Stomach (tissue), 9 donors: ENCODE measurements around the gene FRAS1. TPM values are rescaled to one million over a fixed set of nuclear protein-coding genes. Genes with fewer than 3 reads are reported as not detected.
"Not testable (repeated sequence)": the region's sequence is repeated elsewhere in the genome, so short reads cannot be mapped to it uniquely, and the experiment has no call there.

ENCODE experiments used
- DNase-seq, 2 donors: peaks; one replicate each; pipeline versions ENCODE4 v3.0.0 to v3.0.0-alpha.2; 2013 to 2019
- H3K27ac ChIP-seq, 5 donors: fragments of 200-600 bp in 4 of 5; sonication (generic) in 4 of 5; one replicate each; pipeline ENCODE4 v1.5.1; 2013 to 2019; ENCODE audit warnings: mild to moderate bottlenecking in 1 of 5, moderate library complexity in 1 of 5
- H3K27me3 ChIP-seq, 3 donors: fragments of 200-600 bp; sonication (generic); one replicate each; pipeline ENCODE4 v1.5.1; 2017 to 2019; ENCODE audit warnings: mixed run types in 1 of 3
- H3K36me3 ChIP-seq, 4 donors: fragments of 200-600 bp; sonication (generic); 1 replicate in 3 of 4; 2 replicates in 1 of 4; pipeline ENCODE4 v1.5.1; 2016 to 2019
- H3K4me1 ChIP-seq, 4 donors: fragments of 200-600 bp; sonication (generic); one replicate each; pipeline ENCODE4 v1.5.1; 2016 to 2019
- H3K4me3 ChIP-seq, 4 donors: fragments of 200-600 bp; sonication (generic) in 3 of 4; one replicate each; pipeline ENCODE4 v1.5.1; 2016 to 2019; ENCODE audit warnings: mild to moderate bottlenecking in 1 of 4
- H3K9me3 ChIP-seq, 4 donors: fragments of 200-600 bp; sonication (generic); one replicate each; pipeline ENCODE4 v1.5.1; 2016 to 2019
- CTCF ChIP-seq, 7 experiments: fragments of 450-650 bp in 4 of 7; fragments of 200-600 bp in 3 of 7; sonication (generic) in 3 of 7; IDR thresholded peaks; one replicate each; pipeline ENCODE4 v1.5.1; 2016 to 2019; ENCODE audit warnings: antibody characterized with exemption in 7 of 7, control low read depth in 2 of 7, mild to moderate bottlenecking in 1 of 7
- EP300 ChIP-seq: sonication (generic); formaldehyde crosslinking; IDR thresholded peaks from one replicate; pipeline ENCODE4 v1.6.1; 2017; ENCODE audit warnings: antibody characterized with exemption
- POLR2A ChIP-seq, 4 donors: fragments of 450-650 bp; IDR thresholded peaks; one replicate each; pipeline ENCODE4 v1.6.1; 2016; ENCODE audit warnings: antibody characterized with exemption in 4 of 4, control low read depth in 2 of 4, mild to moderate bottlenecking in 1 of 4, moderate library complexity in 1 of 4
- POLR2AphosphoS5 ChIP-seq, 3 donors: sonication (generic); formaldehyde crosslinking; IDR thresholded peaks; one replicate each; pipeline ENCODE4 v1.6.1; 2016; ENCODE audit warnings: antibody characterized with exemption in 3 of 3
- WGBS, 5 donors: extraction: QIAGEN DNeasy Blood & Tissue Kit in 3 of 5; methylation state at CpG; one replicate each; pipeline versions ENCODE4 v1.1.5 to v1.1.7; 2013 to 2018; 5-methylcytosine and 5-hydroxymethylcytosine counted together
- intact Hi-C: fragments of 100-400 bp; cut with DNase I; formaldehyde crosslinking; loops from one replicate; pipeline ENCODE4 v1.15.1; 2023; ENCODE audit warnings: low total_unique reads
- polyA plus RNA-seq, 3 donors: library from polyadenylated mRNA; stranded (reverse); fragments of 200-250 nt; gene quantifications; one replicate each; pipeline ENCODE4 v1.2.3, GENCODE V29; 2013
- total RNA-seq, 5 donors: library from RNA; depleted of rRNA; stranded (reverse); fragments of >200 nt; gene quantifications; one replicate each; pipeline versions ENCODE4 v1.1.0 to v1.2.3, GENCODE V29; 2014 to 2016
- donor health status: healthy with polysubstance abuse.
- donor health status: Bipolar disorder and iron deficiency.
- donor health status: healthy.

The FRAS1 gene
- total and polyA plus RNA-seq, 8 donors = under 0.01 to 12.7 (median 2.0) TPM

GRCh38 chr4:78081541-78081940 lies 24.4 kb downstream of the FRAS1 start:
- no peak for TF ChIP-seq CTCF (IDR thresholded peaks at IDR 0.05)
- no peak for TF ChIP-seq POLR2AphosphoS5 (IDR thresholded peaks at IDR 0.05)
- TF ChIP-seq EP300 = no peak
- no peak for TF ChIP-seq POLR2A (IDR thresholded peaks at IDR 0.05)
- 79 to 89% (median 85%) methylated on average over 2 of the region's 2 CpGs for WGBS, 5 donors
- no peaks in the 10 kb centered on the region for H3K36me3 ChIP-seq
- no peaks in the 10 kb centered on the region for H3K4me1 ChIP-seq
- H3K4me3 ChIP-seq = no peak overlapping the region
- no peak overlapping the region for H3K27ac ChIP-seq
- H3K27me3 ChIP-seq = no peaks in the 10 kb centered on the region
- DNase-seq = no peak
- intact Hi-C loops = no loop called here
- no peaks in the 10 kb centered on the region for H3K9me3 ChIP-seq

- no peaks in the 10 kb centered on the region for H3K9me3 ChIP-seq
- H3K36me3 ChIP-seq = no peaks in the 10 kb centered on the region
- H3K4me3 ChIP-seq = no peak overlapping the region
- no peak for DNase-seq
- H3K27ac ChIP-seq = no peak overlapping the region
- no peaks in the 10 kb centered on the region for H3K27me3 ChIP-seq
- no peaks in the 10 kb centered on the region for H3K4me1 ChIP-seq
- TF ChIP-seq POLR2AphosphoS5 (IDR thresholded peaks at IDR 0.05) (no peak), EP300 (no peak), POLR2A (IDR thresholded peaks at IDR 0.05) (no peak), CTCF (IDR thresholded peaks at IDR 0.05) (no peak)
- intact Hi-C loops = no loop called here
These were observed 25.9 kb downstream of the FRAS1 start for GRCh38 chr4:78083035-78083434.

- 79 to 93% (median 91%) methylated on average over 3 of the region's 3 CpGs for WGBS, 5 donors
- Histone ChIP-seq H3K4me3 (no peak overlapping the region), H3K36me3 (no peaks in the 10 kb centered on the region), H3K27me3 (no peaks in the 10 kb centered on the region), H3K4me1 (no peaks in the 10 kb centered on the region), H3K27ac (no peak overlapping the region), H3K9me3 (peaks cover 0 to 3% (median 0%) of the 10 kb centered on the region in 4 donors)
- intact Hi-C loops = no loop called here
- no peak for DNase-seq
- TF ChIP-seq POLR2AphosphoS5 (IDR thresholded peaks at IDR 0.05) (no peak), CTCF (IDR thresholded peaks at IDR 0.05) (no peak), POLR2A (IDR thresholded peaks at IDR 0.05) (no peak), EP300 (no peak)
These were observed 34.4 kb downstream of the FRAS1 start for GRCh38 chr4:78091534-78091933.

- intact Hi-C loops, H3K27me3 ChIP-seq, H3K27ac ChIP-seq, H3K4me3 ChIP-seq, H3K4me1 ChIP-seq, H3K36me3 ChIP-seq, DNase-seq: not testable (repeated sequence)
- WGBS, 5 donors = 84 to 93% (median 90%) methylated on average over 5 of the region's 5 CpGs
- H3K9me3 ChIP-seq = peaks cover 0 to 10% (median 0%) of the 10 kb centered on the region in 4 donors
These were observed 35.2 kb downstream of the FRAS1 start for GRCh38 chr4:78092350-78092749.

- intact Hi-C loops = no loop called here
- TF ChIP-seq POLR2AphosphoS5 (IDR thresholded peaks at IDR 0.05) (no peak), EP300 (no peak), CTCF (IDR thresholded peaks at IDR 0.05) (no peak), POLR2A (IDR thresholded peaks at IDR 0.05) (no peak)
- DNase-seq = no peak
These were observed 35.7 kb downstream of the FRAS1 start for GRCh38 chr4:78092850-78093249.

More at GRCh38 chr4:78092850-78093249, 35.7 kb downstream of the FRAS1 start:
- Histone ChIP-seq H3K4me3 (no peak overlapping the region), H3K36me3 (no peaks in the 10 kb centered on the region), H3K27ac (no peak overlapping the region), H3K4me1 (no peaks in the 10 kb centered on the region), H3K9me3 (peaks cover 0 to 10% (median 0%) of the 10 kb centered on the region in 4 donors), H3K27me3 (no peaks in the 10 kb centered on the region)
